CD1c-positive myeloid dendritic cell (primary cell): Measurements from ENCODE around the gene PLXNA3.
"Not testable (repeated sequence)": the region's sequence is repeated elsewhere in the genome, so short reads cannot be mapped to it uniquely, and the experiment has no call there.

ENCODE experiments used
- DNase-seq: peaks from one replicate; pipeline ENCODE4 v3.0.0-alpha.2; 2016; ENCODE audit errors: extremely low spot score

PLXNA3 gene

DNA sequence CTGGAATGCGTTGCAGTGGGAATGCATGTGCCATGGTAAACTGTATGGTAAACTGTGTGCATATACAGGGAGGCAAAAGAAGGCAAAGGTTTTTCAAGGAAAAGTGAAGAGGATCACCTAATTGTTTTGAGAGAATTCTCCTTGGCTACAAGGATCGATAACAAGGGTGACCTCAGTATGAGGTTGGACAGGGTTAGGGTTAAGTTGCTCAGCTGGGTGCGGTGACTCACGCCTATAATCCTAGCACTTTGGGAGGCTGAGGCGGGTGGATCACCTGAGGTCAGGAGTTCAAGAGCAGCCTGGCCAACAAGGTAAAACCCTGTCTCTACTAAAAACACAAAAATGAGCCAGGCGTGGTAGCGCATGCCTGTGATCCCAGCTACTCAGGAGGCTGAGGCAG lies 43.3 kb downstream of the PLXNA3 start:
- DNase-seq, result not testable (repeated sequence)

DNA sequence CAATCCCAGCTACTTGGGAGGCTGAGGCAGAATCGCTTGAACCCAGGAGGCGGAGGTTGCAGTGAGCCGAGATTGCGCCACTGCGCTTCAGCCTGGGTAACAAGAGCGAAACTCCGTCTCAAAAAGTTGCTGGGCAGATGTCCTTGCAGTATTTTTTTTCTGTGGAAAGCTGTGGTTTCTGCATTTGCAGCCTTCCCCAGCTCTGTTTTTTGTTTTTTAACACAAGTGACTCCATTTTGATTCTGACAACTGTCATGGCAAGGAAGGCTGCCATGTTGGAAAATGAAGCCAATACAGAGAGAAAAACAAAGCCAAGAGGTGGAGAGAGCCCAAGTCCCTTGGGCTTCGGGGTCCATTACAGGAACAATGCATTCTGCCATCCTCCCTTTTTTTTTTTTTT lies 44.0 kb downstream of the PLXNA3 start:
- DNase-seq, result no peak

GRCh38 chrX:154502989-154503388 lies 44.9 kb downstream of the PLXNA3 start:
- DNase-seq, result no peak

DNA sequence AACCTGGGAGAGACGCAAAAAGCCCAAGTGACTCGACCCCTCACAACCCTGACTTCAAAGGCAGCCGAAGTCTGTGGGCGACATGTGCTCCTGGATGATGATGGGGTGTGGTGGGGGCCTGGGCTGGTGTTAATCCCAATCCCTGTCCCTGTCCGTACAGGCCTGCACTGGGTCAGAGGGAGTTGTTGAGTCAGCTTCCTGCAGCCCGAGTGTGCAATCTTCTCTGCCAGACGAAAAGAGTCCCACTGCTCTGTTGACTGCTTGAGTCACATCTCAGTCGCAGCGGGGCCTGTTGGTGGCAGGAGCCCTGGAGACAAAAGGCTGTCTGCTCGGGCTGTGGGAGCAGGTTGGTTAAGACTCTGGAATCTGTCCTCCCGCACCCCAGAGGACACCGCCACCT lies 47.7 kb downstream of the PLXNA3 start:
- DNase-seq, result no peak

DNA sequence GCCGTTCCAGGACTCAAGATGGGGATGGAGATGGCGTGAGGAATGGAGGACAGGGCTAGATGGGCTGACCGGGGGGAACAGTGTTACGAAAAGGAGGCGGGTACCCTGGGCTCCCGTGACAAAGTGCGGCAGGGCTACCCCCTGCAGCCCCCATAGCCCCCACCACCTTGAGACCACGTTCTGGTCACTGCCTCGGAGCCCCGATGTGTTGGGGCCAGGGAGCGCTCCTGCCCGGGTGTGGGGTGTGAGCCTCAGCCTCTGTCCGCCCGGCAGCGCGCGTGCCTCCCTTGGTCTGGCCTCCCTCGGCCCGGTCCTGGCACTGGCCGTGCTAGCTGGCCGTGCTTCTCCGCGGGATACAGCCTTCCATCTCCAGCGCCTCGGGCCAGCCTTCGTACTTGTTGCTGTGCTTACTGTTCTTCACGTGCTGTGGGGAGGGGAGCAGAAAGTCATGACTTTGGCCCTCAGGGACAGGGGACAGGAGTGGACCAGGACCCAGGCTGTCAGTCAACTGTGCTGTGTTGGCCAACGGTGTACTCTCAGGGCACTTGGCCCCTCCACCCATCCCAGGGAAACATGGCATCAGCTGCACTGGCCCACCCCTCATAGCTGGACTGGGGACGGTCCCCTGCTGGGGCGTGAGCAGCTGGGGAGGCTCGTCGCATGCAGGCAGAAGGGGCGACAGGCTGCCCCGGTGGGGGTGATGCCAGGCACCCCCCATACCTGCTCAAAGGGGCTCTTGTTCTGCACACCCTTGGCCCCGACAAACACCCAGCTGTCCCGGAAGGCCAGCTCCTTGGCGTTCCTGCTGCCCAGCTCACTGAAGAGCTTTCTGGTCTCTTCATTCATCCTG lies 48.6 kb downstream of the PLXNA3 start:
- DNase-seq, result no peak

DNA sequence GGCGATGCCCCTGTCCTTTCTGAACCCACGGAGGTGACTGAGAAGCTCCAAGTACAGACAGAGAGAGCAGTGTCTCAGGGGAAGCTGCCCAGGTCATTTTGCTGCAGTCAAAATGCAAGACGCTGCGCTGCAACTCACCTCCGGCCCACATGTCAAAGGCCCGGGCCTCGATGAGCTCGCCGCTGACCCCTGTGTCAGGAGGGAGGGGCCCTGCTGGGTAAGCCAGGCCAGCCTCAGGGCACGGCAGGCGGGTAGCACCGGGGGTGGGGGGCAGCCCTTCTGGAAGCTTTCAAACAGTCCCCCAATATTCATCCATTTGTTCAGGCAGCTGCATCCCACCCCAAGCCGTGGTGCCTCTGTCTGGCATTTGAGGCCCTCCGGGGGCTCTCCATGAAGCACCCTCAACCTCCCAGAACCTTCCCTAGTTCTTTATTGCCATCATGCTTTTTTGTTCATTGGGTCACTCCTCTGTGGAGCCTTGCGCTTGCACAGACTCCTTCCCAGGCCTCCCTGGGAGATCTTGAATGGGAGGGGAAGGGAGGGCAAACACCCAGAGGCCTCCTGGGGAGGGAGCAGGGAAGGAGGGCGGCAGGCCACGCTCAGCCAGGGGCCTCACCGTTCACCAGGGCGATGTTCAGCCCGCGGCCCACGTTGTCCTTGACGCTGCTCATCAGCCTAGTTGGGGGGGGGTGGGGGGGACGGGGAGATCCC lies 49.7 kb downstream of the PLXNA3 start:
- DNase-seq, result no peak

- DNase-seq, result no peak
Observed at GRCh38 chrX:154508384-154508745, 50.3 kb downstream of the PLXNA3 start.

DNA sequence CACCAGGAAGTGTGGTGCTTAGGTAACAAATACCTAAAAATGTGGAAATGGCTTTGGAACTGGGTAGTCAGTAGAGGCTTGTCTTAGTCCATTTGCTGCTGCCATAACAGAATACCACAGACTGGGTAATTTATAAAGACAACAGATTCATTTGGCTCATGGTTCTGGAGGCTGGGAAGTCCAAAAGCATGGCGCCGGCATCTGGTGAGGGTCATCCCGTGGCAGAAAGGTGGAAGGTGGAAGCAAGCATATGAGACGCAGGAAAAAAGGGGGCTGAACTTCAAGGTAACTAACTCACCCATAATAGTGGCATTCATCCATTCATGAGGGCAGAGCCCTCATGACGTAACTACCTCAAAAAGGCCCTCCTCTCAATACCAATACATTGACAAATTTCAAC lies 51.4 kb downstream of the PLXNA3 start:
- DNase-seq, result no peak

- DNase-seq, result no peak
Observed at GRCh38 chrX:154511761-154512160, 53.7 kb downstream of the PLXNA3 start.

GRCh38 chrX:154512879-154513553 lies 54.9 kb downstream of the PLXNA3 start:
- no peak for DNase-seq

DNA sequence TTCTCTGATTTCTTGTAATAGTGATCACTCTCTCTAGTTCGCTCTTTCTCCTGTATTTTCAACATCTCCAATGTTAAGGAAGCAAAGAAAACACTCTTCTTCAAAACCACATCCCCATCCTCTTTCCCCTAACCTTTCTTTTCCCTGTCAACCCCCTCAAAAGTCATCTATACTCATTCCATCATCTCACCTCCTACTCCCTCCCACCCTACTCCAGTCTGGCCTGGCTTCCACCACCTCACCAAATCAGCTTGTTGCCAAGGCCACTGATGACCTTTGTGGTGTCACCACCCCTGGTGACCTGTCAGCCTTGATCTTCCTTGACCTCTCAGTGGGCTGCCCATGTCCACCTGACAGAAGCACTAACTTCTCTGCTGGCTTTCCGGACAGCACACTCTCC lies 55.6 kb downstream of the PLXNA3 start:
- DNase-seq, result peak; percentile 2

- DNase-seq, result no peak
Observed at GRCh38 chrX:154515090-154515965, 57.2 kb downstream of the PLXNA3 start.

DNA sequence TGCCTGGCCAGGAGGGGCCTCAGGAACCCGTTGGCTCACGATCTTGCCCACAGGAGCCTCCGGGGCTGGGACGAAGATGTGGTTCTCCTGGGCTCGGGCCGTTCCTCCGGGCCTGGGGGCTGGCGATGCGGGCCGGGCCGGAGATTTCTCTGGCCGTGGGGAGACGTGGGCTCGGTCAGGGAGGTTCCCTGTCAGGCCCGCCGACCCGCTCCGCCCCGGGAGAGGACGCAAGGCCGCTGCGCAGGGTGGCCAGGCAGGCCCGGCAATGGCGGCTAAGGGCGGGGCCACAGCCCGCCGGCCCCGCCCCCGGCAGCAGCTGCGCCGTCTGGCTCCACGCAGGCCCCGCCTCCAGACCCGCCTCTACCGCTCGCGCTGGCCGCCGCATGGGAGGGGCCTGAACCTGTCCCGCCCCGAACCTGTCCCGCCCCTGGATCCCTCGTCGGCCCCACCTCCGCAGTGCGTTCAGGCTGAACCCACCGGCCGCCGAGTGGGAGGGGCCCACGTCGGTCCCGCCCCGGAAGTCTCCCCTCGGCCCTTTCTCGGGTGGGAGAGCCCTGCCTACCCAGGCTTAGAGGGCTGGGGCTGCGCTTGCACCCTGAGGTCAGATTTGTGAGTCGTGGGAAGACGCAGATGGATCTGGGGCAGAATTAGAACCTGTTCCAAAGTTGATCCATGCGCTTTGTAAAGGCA lies 58.0 kb downstream of the PLXNA3 start, which contains the start of gene FAM3A:
FAM3A (minus strand) TSS at position 267 of the 690 bp plus-strand sequence. CDS start 460 bp downstream, outside the sequence.
- peak; percentile 91 for DNase-seq

- DNase-seq, result peak; percentile 16
Observed at GRCh38 chrX:154516656-154517100, 58.6 kb downstream of the PLXNA3 start.

- DNase-seq, result no peak
Observed at GRCh38 chrX:154517101-154517781, 59.2 kb downstream of the PLXNA3 start.

DNA sequence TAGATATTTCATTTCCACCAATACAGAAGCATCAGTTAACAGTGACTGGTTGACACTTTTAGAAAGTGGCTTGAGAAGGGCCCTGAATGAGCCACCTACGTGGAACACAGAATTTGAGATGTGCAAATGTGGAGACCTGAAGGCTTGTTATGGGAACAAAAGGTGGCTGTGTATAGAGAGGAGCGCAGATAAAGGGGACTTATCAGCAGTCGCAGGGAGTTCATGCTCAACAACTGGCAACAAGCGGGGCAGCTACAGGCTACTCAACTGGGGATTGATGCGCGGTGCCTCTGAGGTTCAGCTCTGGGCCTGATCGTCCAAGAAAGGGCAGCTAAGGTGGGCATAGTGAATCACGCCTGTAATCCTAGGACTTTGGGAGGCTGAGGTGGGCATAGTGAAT lies 61.3 kb downstream of the PLXNA3 start:
- no peak for DNase-seq

DNA sequence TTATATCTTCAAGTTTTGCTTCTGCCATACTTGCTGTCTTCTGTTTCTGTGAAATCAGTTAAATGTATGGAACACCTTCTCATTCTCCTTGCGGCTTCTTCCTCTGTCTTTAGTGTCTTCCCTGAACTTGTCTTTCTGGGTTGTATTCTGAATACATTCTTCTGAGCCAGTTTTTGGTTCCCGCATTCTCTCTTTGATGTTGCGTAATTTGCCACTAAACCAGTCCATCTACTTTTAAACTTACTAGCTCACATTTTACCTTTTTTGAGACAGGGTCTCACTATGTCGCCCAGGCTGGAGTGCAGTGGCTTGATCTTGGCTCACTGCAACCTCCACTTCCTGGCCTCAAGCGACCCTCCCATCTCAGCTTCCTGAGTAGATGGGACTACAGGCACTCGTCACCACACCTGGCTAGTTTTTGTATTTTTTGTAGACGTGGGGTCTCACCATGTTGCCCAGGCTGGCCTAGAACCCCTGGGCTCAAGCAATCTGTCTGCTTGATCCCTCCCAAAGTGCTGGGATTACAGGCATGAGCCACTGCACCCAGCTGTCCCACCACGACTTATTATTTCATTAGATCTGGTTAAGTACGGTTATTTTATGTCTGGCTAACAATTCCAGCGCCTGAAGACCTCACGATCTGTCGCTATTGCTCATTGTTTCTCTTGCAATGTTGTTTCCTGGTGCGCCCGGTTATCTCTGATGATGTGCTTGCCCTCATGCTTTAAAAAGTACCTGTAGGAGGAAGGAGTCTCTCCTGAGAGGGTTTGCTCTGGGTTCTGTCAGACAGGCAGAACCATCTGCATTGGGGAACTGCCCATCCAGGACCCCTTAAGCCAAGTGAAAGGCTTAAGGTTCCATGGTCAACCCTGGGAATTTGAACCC lies 67.8 kb downstream of the PLXNA3 start:
- DNase-seq, result no peak

- DNase-seq, result peak; percentile 57
Observed at GRCh38 chrX:154526901-154527675, 69.0 kb downstream of the PLXNA3 start.
